IMR-90 (cell line): ENCODE results near the gene LARP1. TPM values are rescaled to one million over a fixed set of nuclear protein-coding genes. Genes with fewer than 3 reads are reported as not detected.

Experiments
- ATAC-seq: fragments of 200-7000 bp; cut with Tn5 transposase; 2 replicates; pipeline ENCODE4 v1.9.1; 2020; ENCODE audit warnings: low read depth, mild to moderate bottlenecking, moderate library complexity
- BruUV-seq: library from RNA; stranded (reverse); fragments of 400-500 nt; replicated peaks from 2 replicates; lab custom pipeline; 2021; lab: Mats Ljungman, UMichigan
- CTCF ChIA-PET: fragments of 300-600 bp; formaldehyde crosslinking; extraction: SDS; loops from one replicate; lab custom pipeline; 2021; ENCODE audit warnings: antibody characterized with exemption; lab: Yijun Ruan, JAX
- POLR2A ChIA-PET: fragments of 300-600 bp; sonication (Branson Sonifier 250); formaldehyde crosslinking; loops from one replicate; lab custom pipeline; 2022; ENCODE audit warnings: antibody characterized with exemption; ENCODE audit not compliant: unreplicated experiment; lab: Charles Lee
- DNase-seq: peaks from one replicate; pipeline ENCODE4 v3.0.0; 2013
- H2AFZ ChIP-seq: replicated peaks from 2 replicates; pipeline ENCODE3; 2013; ENCODE audit warnings: low read length, mild to moderate bottlenecking; ENCODE audit not compliant: poor library complexity
- H2AK5ac ChIP-seq: 2 replicates; pipeline ENCODE4 v1.6.1; 2013; ENCODE audit warnings: low read depth, low read length, inconsistent platforms
- H2AK9ac ChIP-seq: replicated peaks from 2 replicates; pipeline ENCODE3; 2013; ENCODE audit warnings: mild to moderate bottlenecking, low read depth, low read length, moderate library complexity; ENCODE audit not compliant: poor library complexity
- H2BK120ac ChIP-seq: 2 replicates; pipeline ENCODE4 v1.6.1; 2013; ENCODE audit warnings: low read depth, low read length, inconsistent platforms
- H2BK15ac ChIP-seq: 3 replicates; pipeline ENCODE4 v1.6.1; 2013; ENCODE audit warnings: low read depth, low read length, inconsistent platforms
- H2BK20ac ChIP-seq: 2 replicates; pipeline ENCODE4 v1.6.1; 2013; ENCODE audit warnings: low read depth, mild to moderate bottlenecking, inconsistent platforms, low read length, moderate library complexity
- H2BK5ac ChIP-seq: 2 replicates; pipeline ENCODE4 v1.6.1; 2013; ENCODE audit warnings: mild to moderate bottlenecking, low read depth, low read length, inconsistent platforms; ENCODE audit not compliant: poor library complexity, severe bottlenecking
- H3K14ac ChIP-seq: replicated peaks from 2 replicates; pipeline ENCODE4 v1.6.1; 2013; ENCODE audit warnings: low read depth, low read length, inconsistent platforms
- H3K18ac ChIP-seq: 2 replicates; pipeline ENCODE4 v1.6.1; 2013; ENCODE audit warnings: low read depth, low read length, control low read depth
- H3K23ac ChIP-seq: 2 replicates; pipeline ENCODE4 v1.6.1; 2013; ENCODE audit warnings: low read depth, low read length, inconsistent platforms
- H3K27ac ChIP-seq: 2 replicates; pipeline ENCODE4 v1.5.1; 2013; ENCODE audit warnings: mild to moderate bottlenecking, control low read depth, low read length; ENCODE audit not compliant: insufficient read depth
- H3K27me3 ChIP-seq: 2 replicates; pipeline ENCODE4 v1.6.1; 2013; ENCODE audit warnings: low read length; ENCODE audit not compliant: control insufficient read depth, insufficient read depth
- H3K36me3 ChIP-seq: 2 replicates; pipeline ENCODE4 v1.6.1; 2013; ENCODE audit warnings: low read length, mixed read lengths; ENCODE audit not compliant: control insufficient read depth, insufficient read depth
- H3K4ac ChIP-seq: 2 replicates; pipeline ENCODE4 v1.6.1; 2013; ENCODE audit warnings: low read depth, low read length, inconsistent platforms
- H3K4me1 ChIP-seq: 2 replicates; pipeline ENCODE4 v1.6.1; 2013; ENCODE audit warnings: low read length, mixed read lengths; ENCODE audit not compliant: control insufficient read depth, insufficient read depth
- H3K4me2 ChIP-seq: 2 replicates; pipeline ENCODE4 v1.6.1; 2013; ENCODE audit warnings: low read depth, mild to moderate bottlenecking, control low read depth, low read length, moderate library complexity
- H3K4me3 ChIP-seq: 2 replicates; pipeline ENCODE4 v1.5.1; 2013; ENCODE audit warnings: low read depth, mild to moderate bottlenecking, control low read depth, low read length, moderate library complexity; ENCODE audit not compliant: insufficient read depth
- H3K56ac ChIP-seq: 2 replicates; pipeline ENCODE4 v1.6.1; 2013; ENCODE audit warnings: low read length, inconsistent platforms; ENCODE audit not compliant: insufficient read depth; ENCODE audit errors: extremely low read depth
- H3K79me1 ChIP-seq, 2 experiments: 2 replicates each; pipeline ENCODE4 v1.6.1; 2013; ENCODE audit warnings: low read length in 2 of 2, inconsistent platforms in 1 of 2, low read depth in 1 of 2
- H3K9ac ChIP-seq: 2 replicates; pipeline ENCODE4 v1.6.1; 2013; ENCODE audit warnings: low read depth, low read length, control low read depth
- H3K9me1 ChIP-seq: 2 replicates; pipeline ENCODE4 v1.6.1; 2013; ENCODE audit warnings: low read length, inconsistent platforms; ENCODE audit not compliant: insufficient read depth
- H3K9me3 ChIP-seq: 2 replicates; pipeline ENCODE4 v1.6.1; 2013; ENCODE audit warnings: low read length; ENCODE audit not compliant: control insufficient read depth, insufficient read depth
- H4K20me1 ChIP-seq: 2 replicates; pipeline ENCODE4 v1.6.1; 2013; ENCODE audit warnings: low read length, inconsistent platforms; ENCODE audit not compliant: insufficient read depth
- H4K5ac ChIP-seq: 2 replicates; pipeline ENCODE4 v1.6.1; 2013; ENCODE audit warnings: mild to moderate bottlenecking, low read depth, low read length, control low read depth
- H4K8ac ChIP-seq, 2 experiments: 2 replicates each; pipeline ENCODE4 v1.6.1; 2013; ENCODE audit warnings: low read depth in 2 of 2, low read length in 2 of 2, control low read depth in 1 of 2, inconsistent platforms in 1 of 2
- H4K91ac ChIP-seq: 2 replicates; pipeline ENCODE4 v1.6.1; 2013; ENCODE audit warnings: low read depth, low read length, inconsistent platforms; ENCODE audit not compliant: insufficient read depth
- BHLHE40 ChIP-seq: fragments of 150-350 bp; IDR thresholded peaks from 2 replicates; pipeline ENCODE4 v1.6.1; 2016; ENCODE audit warnings: mild to moderate bottlenecking, low read depth, low read length
- CEBPB ChIP-seq: IDR thresholded peaks from 2 replicates; pipeline ENCODE4 v1.6.1; 2012; ENCODE audit warnings: low read depth, low read length, improper control_type of control experiment
- CHD1 ChIP-seq: IDR thresholded peaks from 2 replicates; pipeline ENCODE4 v1.6.1; 2012; ENCODE audit warnings: low read depth, low read length, improper control_type of control experiment
- MAFK ChIP-seq: IDR thresholded peaks from 2 replicates; pipeline ENCODE4 v1.6.1; 2012; ENCODE audit warnings: low read depth, low read length, improper control_type of control experiment
- MXI1 ChIP-seq: IDR thresholded peaks from 2 replicates; pipeline ENCODE4 v1.6.1; 2012; ENCODE audit warnings: low read depth, mild to moderate bottlenecking, low read length, moderate library complexity, borderline replicate concordance
- NFE2L2 ChIP-seq: fragments of 150-350 bp; IDR thresholded peaks from 2 replicates; pipeline ENCODE4 v1.6.1; 2016; ENCODE audit warnings: low read depth, mild to moderate bottlenecking, low read length
- POLR2A ChIP-seq: IDR thresholded peaks from 2 replicates; pipeline ENCODE4 v1.6.1; 2012; ENCODE audit warnings: mild to moderate bottlenecking, low read depth, low read length
- RAD21 ChIP-seq: IDR thresholded peaks from 2 replicates; pipeline ENCODE4 v1.6.1; 2012; ENCODE audit warnings: low read length, improper control_type of control experiment
- RCOR1 ChIP-seq: IDR thresholded peaks from 2 replicates; pipeline ENCODE4 v1.6.1; 2012; ENCODE audit warnings: mild to moderate bottlenecking, low read length, improper control_type of control experiment; ENCODE audit not compliant: insufficient replicate concordance
- RFX5 ChIP-seq: IDR thresholded peaks from 2 replicates; pipeline ENCODE4 v1.8.0; 2012; ENCODE audit warnings: low read depth, mild to moderate bottlenecking, low read length, moderate library complexity
- SMC3 ChIP-seq: fragments of 150-350 bp; IDR thresholded peaks from 2 replicates; pipeline ENCODE4 v1.6.1; 2016; ENCODE audit warnings: low read depth, mild to moderate bottlenecking, antibody characterized with exemption, low read length, moderate library complexity
- WGBS, 2 experiments: methylation state at CpG; one replicate each; pipeline versions ENCODE4 v1.1.5 to v1.1.7; 2013; ENCODE audit warnings: missing lambda C conversion rate in 2 of 2; ENCODE audit not compliant: insufficient read length in 1 of 2; ENCODE audit errors: extremely low coverage in 2 of 2; 5-methylcytosine and 5-hydroxymethylcytosine counted together
- dilution Hi-C: fragments of 300-500 bp; cut with HindIII; formaldehyde crosslinking; loops from one replicate; pipeline ENCODE4 v1.14.3; 2018; ENCODE audit warnings: low sequenced_read_pairs; ENCODE audit not compliant: unreplicated experiment
- in situ Hi-C: fragments of 300-500 bp; cut with MboI; formaldehyde crosslinking; loops from 3 replicates; pipeline ENCODE4 v1.14.3; 2019; ENCODE audit warnings: low sequenced_read_pairs, inconsistent platforms, mixed read lengths
- intact Hi-C: fragments of 100-400 bp; cut with micrococcal nuclease; formaldehyde crosslinking; loops from 2 replicates; pipeline ENCODE4 v1.10.0; 2022
- polyA plus RNA-seq, 3 experiments: library from polyadenylated mRNA; depleted of rRNA; stranded (reverse); fragments of >200 nt; gene quantifications; 2 replicates each; pipeline ENCODE4 v1.2.3, GENCODE V29; 2012; ENCODE audit warnings: low replicate concordance in 1 of 3
- total RNA-seq: library from RNA; depleted of rRNA; stranded (reverse); fragments of >200 nt; gene quantifications from 2 replicates; pipeline ENCODE4 v1.2.3, GENCODE V29; 2012
- TF ChIP-seq, protein P1 (sequence below): conservative IDR thresholded peaks from 2 replicates; pipeline ENCODE4 v1.5.1; 2012; ENCODE audit warnings: mild to moderate bottlenecking, low read depth, low read length, improper control_type of control experiment

LARP1 gene
- total and polyA plus RNA-seq, 2 of the 4 experiments (the other 2 are of a cell fraction) = 47.3 to 77.4 TPM

DNA sequence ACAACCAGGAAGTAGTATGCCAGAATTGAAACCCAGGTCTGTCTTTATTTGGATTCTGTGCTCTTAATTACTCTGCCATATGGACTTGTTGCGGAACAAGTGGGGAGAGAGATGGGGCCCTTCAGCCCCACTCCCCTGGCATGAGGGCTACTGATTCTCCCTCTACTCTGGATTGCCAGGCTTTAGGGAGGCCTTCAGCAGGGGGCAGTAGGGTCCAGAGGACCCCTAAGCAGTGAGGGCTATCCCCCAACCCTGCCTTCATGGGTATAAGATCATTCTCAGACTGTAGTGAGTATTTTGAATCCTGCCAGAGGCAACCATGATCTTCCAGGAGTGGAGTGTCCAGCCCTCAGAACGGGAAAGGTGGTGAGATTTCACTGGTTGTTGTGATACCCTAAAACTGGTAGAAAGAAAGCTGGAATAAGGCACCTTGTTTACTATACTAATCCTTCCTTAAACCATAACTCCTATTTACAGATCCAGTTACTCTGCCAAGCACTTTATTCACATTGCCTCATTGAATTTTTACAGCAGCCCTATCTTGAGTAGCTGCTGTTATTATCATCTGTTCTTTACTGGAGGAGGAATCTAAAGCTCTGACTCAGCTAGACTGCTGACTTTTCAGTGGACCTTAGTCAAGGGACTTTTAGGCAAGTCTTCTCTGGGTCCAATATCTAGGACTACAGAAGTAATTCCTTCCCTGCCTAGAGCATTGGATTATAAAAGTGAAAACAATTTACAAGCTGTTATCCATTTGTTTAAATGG, 31.3 kb upstream of the LARP1 start:
- intact Hi-C loops = no loop called here
- H2AK5ac ChIP-seq = no peak overlapping the region
- no peak overlapping the region for H2BK20ac ChIP-seq
- DNase-seq = peak; percentile 81
- no CpG with 5 or more reads among the region's 2 CpGs for whole genome bisulfite sequencing, 2 experiments
- no peak overlapping the region for H3K4ac ChIP-seq
- no peak overlapping the region for H2BK120ac ChIP-seq
- H4K8ac ChIP-seq = no peak overlapping the region
- no peak overlapping the region for H2BK15ac ChIP-seq
- no peaks in the 10 kb centered on the region for H3K36me3 ChIP-seq
- dilution Hi-C loops = no loop called here
- ATAC-seq = peak; percentile 98
- no peaks in the 10 kb centered on the region for H3K9me3 ChIP-seq
- no peak overlapping the region for H2AFZ ChIP-seq
- no TSS peak for BruUV-seq
- no peaks in the 10 kb centered on the region for H3K9me1 ChIP-seq
- H4K91ac ChIP-seq = no peak overlapping the region
- no peak overlapping the region; the same call in 1 of the 2 replicates for H4K5ac ChIP-seq
- H2AK9ac ChIP-seq = no peak overlapping the region
- no peak overlapping the region for H2BK5ac ChIP-seq
- no peak overlapping the region for H3K9ac ChIP-seq
- H3K4me2 ChIP-seq = no peak overlapping the region
- in situ Hi-C loops = no loop called here
- peaks cover 6% of the 10 kb centered on the region for H3K4me1 ChIP-seq
- H3K56ac ChIP-seq = no peak overlapping the region
- no peaks in the 10 kb centered on the region for H3K27me3 ChIP-seq
- no peak overlapping the region for H3K14ac ChIP-seq
- H3K79me1 ChIP-seq = no peaks in the 10 kb centered on the region
- ChIA-PET CTCF (no interaction called here), POLR2A (no interaction called here)
- TF ChIP-seq BHLHE40 = no peak
- peak; percentile 7; the same call in 1 of the 2 replicates for TF ChIP-seq NFE2L2
- TF ChIP-seq RAD21 = no peak
- TF ChIP-seq MAFK = peak; percentile 57
- no peak for TF ChIP-seq CHD1
- no peak for TF ChIP-seq RFX5
- TF ChIP-seq, protein P1, sequence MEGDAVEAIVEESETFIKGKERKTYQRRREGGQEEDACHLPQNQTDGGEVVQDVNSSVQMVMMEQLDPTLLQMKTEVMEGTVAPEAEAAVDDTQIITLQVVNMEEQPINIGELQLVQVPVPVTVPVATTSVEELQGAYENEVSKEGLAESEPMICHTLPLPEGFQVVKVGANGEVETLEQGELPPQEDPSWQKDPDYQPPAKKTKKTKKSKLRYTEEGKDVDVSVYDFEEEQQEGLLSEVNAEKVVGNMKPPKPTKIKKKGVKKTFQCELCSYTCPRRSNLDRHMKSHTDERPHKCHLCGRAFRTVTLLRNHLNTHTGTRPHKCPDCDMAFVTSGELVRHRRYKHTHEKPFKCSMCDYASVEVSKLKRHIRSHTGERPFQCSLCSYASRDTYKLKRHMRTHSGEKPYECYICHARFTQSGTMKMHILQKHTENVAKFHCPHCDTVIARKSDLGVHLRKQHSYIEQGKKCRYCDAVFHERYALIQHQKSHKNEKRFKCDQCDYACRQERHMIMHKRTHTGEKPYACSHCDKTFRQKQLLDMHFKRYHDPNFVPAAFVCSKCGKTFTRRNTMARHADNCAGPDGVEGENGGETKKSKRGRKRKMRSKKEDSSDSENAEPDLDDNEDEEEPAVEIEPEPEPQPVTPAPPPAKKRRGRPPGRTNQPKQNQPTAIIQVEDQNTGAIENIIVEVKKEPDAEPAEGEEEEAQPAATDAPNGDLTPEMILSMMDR = no peak
- TF ChIP-seq RCOR1 = no peak
- TF ChIP-seq MXI1 = no peak
- no peak for TF ChIP-seq CEBPB
- no peak for TF ChIP-seq SMC3
- no peak for TF ChIP-seq POLR2A
- no peak overlapping the region for H3K4me3 ChIP-seq
- no peak overlapping the region for H3K27ac ChIP-seq
- H4K20me1 ChIP-seq = no peaks in the 10 kb centered on the region
- H3K18ac ChIP-seq = no peak overlapping the region
- H3K23ac ChIP-seq = no peak overlapping the region
